SU-DHL-6 (cell line): ENCODE data around the gene SAMD11.
"Not testable (repeated sequence)": the region's sequence is repeated elsewhere in the genome, so short reads cannot be mapped to it uniquely, and the experiment has no call there.

Source experiments
- H2AFZ ChIP-seq: fragments of 200-600 bp; sonication (generic); 2 replicates; pipeline ENCODE4 v1.6.1; 2014; ENCODE audit warnings: low read depth, mild to moderate bottlenecking, moderate library complexity, mixed read lengths, antibody characterized with exemption, low read length; ENCODE audit not compliant: severe bottlenecking
- H3F3A ChIP-seq: fragments of 200-600 bp; shearing (Covaris generic); 2 replicates; pipeline ENCODE4 v1.6.0; 2016; ENCODE audit warnings: antibody characterized with exemption, mild to moderate bottlenecking; ENCODE audit not compliant: insufficient read depth
- H3K27ac ChIP-seq: fragments of 200-600 bp; sonication (generic); 2 replicates; pipeline ENCODE4 v1.5.1; 2016; ENCODE audit warnings: low read depth, mild to moderate bottlenecking, low read length, moderate library complexity, mixed read lengths
- H3K27me3 ChIP-seq: fragments of 200-600 bp; sonication (generic), shearing (Covaris generic); 2 replicates; pipeline ENCODE4 v1.6.0; 2014; ENCODE audit warnings: mild to moderate bottlenecking, low read length
- H3K36me3 ChIP-seq: fragments of 200-600 bp; sonication (generic); 2 replicates; pipeline ENCODE4 v1.6.1; 2014; ENCODE audit warnings: mild to moderate bottlenecking, low read length, mixed read lengths
- H3K4me2 ChIP-seq: fragments of 300-600, 200-600 bp; shearing (Covaris generic), sonication (generic); 2 replicates; pipeline ENCODE4 v1.6.0; 2014; ENCODE audit warnings: low read length, low read depth, mild to moderate bottlenecking; ENCODE audit not compliant: poor library complexity, severe bottlenecking
- H3K4me3 ChIP-seq: fragments of 200-600 bp; sonication (generic); 2 replicates; pipeline ENCODE4 v1.5.1; 2014; ENCODE audit warnings: antibody characterized with exemption, low read length, mild to moderate bottlenecking, mixed read lengths; ENCODE audit not compliant: insufficient read depth, poor library complexity, severe bottlenecking
- H3K79me2 ChIP-seq: fragments of 200-600 bp; sonication (generic); 2 replicates; pipeline ENCODE4 v1.6.1; 2014; ENCODE audit warnings: mild to moderate bottlenecking, low read length, moderate library complexity; ENCODE audit not compliant: insufficient read depth
- H3K9ac ChIP-seq: fragments of 200-600 bp; sonication (generic); 2 replicates; pipeline ENCODE4 v1.7.0; 2014; ENCODE audit warnings: mild to moderate bottlenecking, low read length
- H3K9me2 ChIP-seq: fragments of 200-600 bp; sonication (generic); replicated peaks from 2 replicates; pipeline ENCODE4 v1.6.1; 2014; ENCODE audit warnings: low read length; ENCODE audit not compliant: insufficient read depth
- H3K9me3 ChIP-seq: fragments of 200-600 bp; sonication (generic); 2 replicates; pipeline ENCODE4 v1.6.1; 2014; ENCODE audit warnings: low read length, mixed read lengths; ENCODE audit not compliant: insufficient read depth
- H4K20me1 ChIP-seq: fragments of 200-600 bp; sonication (generic); 2 replicates; pipeline ENCODE4 v1.6.1; 2014; ENCODE audit warnings: low read depth, mild to moderate bottlenecking, antibody characterized with exemption, low read length, moderate library complexity, mixed read lengths
- CTCF ChIP-seq: fragments of 200-600 bp; sonication (generic); IDR thresholded peaks from one replicate; pipeline ENCODE4 v1.5.1; 2017; ENCODE audit warnings: antibody characterized with exemption, mild to moderate bottlenecking, low read length, moderate library complexity; ENCODE audit not compliant: insufficient read depth, poor library complexity, severe bottlenecking
- EZH2phosphoT487 ChIP-seq: fragments of 200-600 bp; sonication (generic), shearing (Covaris generic); conservative IDR thresholded peaks from 2 replicates; pipeline ENCODE4 v1.6.1; 2018; ENCODE audit warnings: mild to moderate bottlenecking, antibody characterized with exemption, low read length, moderate library complexity, mixed read lengths

The SAMD11 gene

GRCh38 chr1:923131-923990 is at the start of gene SAMD11:
TSS of gene SAMD11 (plus strand) at chr1:923923. CDS start at chr1:924432, 509 bp downstream.
- no peak within 1 kb of the TSS for H3K4me3 ChIP-seq
- H3F3A ChIP-seq: no peaks in the 10 kb centered on the region
- H3K27ac ChIP-seq: no peak within 1 kb of the TSS
- H3K79me2 ChIP-seq: no peaks in the 10 kb centered on the region
- TF ChIP-seq EZH2phosphoT487: 0 out of 2 replicates have a peak, but pooled peaks have one; percentile 64
- TF ChIP-seq CTCF: no peak
- no peaks in the 10 kb centered on the region for H3K36me3 ChIP-seq
- no peak within 1 kb of the TSS for H2AFZ ChIP-seq
- H3K9me2 ChIP-seq: no peaks in the 10 kb centered on the region
- H3K9ac ChIP-seq: no peak within 1 kb of the TSS
- H4K20me1 ChIP-seq: no peaks in the 10 kb centered on the region
- no peaks in the 10 kb centered on the region for H3K9me3 ChIP-seq
- H3K27me3 ChIP-seq: no peaks in the 10 kb centered on the region
- no peak within 1 kb of the TSS for H3K4me2 ChIP-seq

DNA sequence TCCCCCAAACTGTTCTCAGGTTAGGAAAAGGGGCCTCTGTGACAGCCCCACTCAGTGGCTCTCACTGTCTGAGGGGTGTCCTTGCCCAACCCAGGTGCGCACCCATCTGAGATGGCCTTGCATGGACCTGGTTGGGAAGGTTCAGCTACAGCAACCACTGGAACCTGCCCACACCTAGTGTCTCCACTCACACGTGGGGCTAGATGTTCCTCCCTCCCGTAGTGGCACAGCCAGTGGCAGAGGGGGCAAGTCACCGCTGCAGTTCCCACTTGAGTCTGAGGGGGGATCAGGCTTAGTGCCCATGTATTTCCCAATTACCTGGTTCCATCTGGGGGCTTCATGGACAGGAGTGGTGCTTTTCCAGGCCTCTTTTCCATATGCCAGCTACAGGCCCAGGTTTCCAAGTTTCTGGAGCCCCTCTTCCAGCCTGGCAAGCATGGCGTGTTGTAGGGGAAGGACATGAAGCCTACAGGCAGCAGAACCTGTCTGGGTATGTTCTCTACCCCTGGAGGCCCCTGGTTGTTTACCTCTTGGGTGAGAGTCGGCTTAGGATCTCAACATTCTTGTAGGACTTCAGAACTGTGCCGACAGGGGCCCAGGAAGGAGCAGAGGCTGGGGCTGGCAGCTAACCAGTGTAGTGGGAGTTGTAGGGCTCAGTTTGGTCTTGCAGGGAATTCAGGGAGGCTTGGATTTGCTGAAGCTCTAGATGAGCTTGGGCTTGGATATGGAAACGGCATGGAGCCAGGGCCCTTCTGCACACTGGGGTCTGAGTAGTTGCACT is 47.1 kb upstream of the SAMD11 start:
- not testable (repeated sequence) for H3K36me3 ChIP-seq, H3K9me3 ChIP-seq, H3K79me2 ChIP-seq, H3F3A ChIP-seq, H2AFZ ChIP-seq, H3K9ac ChIP-seq, H3K27ac ChIP-seq, H3K9me2 ChIP-seq, H4K20me1 ChIP-seq, H3K27me3 ChIP-seq, H3K4me3 ChIP-seq, H3K4me2 ChIP-seq

DNA sequence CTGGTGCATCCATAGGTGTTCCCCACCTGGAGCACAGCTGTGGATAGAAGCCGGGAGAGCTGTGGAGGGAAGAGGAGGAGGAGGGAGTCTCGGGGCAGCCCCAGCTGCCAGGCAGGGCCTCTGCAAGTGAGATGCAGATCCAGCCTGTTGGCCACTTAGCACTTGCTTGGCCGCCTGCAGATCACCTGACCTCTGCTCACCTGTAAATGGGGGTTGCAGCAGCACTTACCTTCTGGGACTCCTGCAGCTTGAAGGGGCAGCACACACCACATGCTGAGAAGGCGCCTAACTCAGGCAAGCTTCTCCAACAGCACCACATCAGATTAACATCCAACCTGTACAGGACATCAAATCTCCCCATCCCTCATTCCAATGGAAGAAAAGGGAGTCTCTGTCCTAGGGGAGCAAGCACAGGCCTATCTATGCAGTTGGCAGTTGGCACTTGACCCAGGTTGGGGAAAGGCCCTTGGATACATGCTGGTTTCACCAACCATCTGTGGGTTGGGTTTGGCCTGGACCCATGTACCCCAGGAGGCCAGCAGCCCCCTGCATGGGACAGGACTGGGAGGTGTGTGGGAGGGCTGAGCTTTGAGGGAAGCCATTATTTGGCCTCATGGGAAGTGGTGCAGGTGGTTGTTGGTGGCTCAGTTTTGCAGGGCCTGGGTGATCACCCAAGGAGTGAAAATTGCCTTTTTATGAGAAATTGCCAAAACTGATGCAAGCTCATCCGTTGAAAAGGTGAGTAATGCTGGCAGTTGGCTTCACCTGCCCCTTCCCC is 46.3 kb upstream of the SAMD11 start:
- not testable (repeated sequence) for H3K36me3 ChIP-seq, H3K27me3 ChIP-seq

GRCh38 chr1:880511-880910 is 43.2 kb upstream of the SAMD11 start:
- not testable (repeated sequence) for H4K20me1 ChIP-seq, H3K4me3 ChIP-seq, H3F3A ChIP-seq, H3K27ac ChIP-seq, H3K36me3 ChIP-seq, H3K79me2 ChIP-seq, H2AFZ ChIP-seq, H3K27me3 ChIP-seq, H3K9me3 ChIP-seq, H3K9ac ChIP-seq, H3K4me2 ChIP-seq, H3K9me2 ChIP-seq

More for the DNA sequence above, 46.3 kb upstream of the SAMD11 start:
- not testable (repeated sequence) for H3K9ac ChIP-seq, H2AFZ ChIP-seq, H3K79me2 ChIP-seq, H3K27ac ChIP-seq, H3K9me3 ChIP-seq, H3K4me2 ChIP-seq, H3K4me3 ChIP-seq, H4K20me1 ChIP-seq, H3K9me2 ChIP-seq, H3F3A ChIP-seq

DNA sequence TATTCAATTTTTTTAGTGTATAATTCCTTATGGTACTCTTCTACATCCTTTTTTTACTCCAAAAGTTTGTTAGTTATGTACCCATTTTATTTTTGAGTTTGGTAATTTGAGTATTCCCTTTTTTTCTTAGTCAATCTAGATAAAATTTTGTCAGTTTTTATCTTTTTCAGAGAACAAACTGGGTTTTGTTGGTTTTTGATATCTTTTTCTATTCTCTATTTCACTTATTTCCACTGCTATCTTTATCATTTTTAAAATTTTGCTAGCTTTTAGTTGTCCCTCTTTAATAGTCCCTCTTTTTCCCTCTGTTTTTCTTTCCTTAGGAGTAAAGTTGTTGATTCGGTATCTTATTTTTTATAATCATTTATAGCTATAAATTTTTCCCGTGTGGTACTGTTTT is 42.8 kb upstream of the SAMD11 start:
- H3K27ac ChIP-seq, H3K27me3 ChIP-seq, H3K9me2 ChIP-seq, H3K9me3 ChIP-seq, H3K4me2 ChIP-seq, H4K20me1 ChIP-seq, H3K9ac ChIP-seq, H3K36me3 ChIP-seq, H2AFZ ChIP-seq, H3F3A ChIP-seq, H3K79me2 ChIP-seq, H3K4me3 ChIP-seq: not testable (repeated sequence)
